ENCODE data around the gene FOXQ1. TPM values are rescaled to one million over a fixed set of nuclear protein-coding genes. Genes with fewer than 3 reads are reported as not detected.

The FOXQ1 gene
- total RNA-seq, 4 donors from 2014 or later = 1.6 TPM; not detected in 3

DNA sequence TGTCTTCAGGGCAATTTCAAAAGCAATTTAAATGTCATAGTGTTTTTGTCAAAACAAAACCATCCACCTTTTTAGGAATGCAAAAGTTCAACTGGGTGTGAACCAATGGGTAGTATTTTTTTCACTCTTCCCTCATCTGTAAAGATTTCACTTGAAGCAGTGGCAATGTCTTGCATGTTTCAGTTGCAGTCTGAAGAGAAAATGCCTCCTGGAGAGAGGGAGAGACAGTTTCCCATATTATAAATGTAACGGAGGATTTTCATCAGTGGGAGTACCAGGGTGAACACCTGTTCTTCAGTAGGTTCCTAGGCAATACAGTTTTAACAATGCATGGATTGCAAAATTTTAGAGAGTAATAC lies 3.3 kb downstream of the FOXQ1 start:
- Histone ChIP-seq H3K4me1 (peaks cover 0 to 45% (median 35%) of the 10 kb centered on the region in 4 donors), H3K4me3 (no peak overlapping the region), H3K36me3 (no peaks in the 10 kb centered on the region), H3K9me3 (no peaks in the 10 kb centered on the region), H3K27me3 (peaks cover 66% of the 10 kb centered on the region), H3K27ac (no peak overlapping the region)
- intact Hi-C loops (cut with DNase I; ENCODE audit: low total_unique reads) = no loop called here
- in situ Hi-C loops (cut with MboI; ENCODE audit: low pct_ligation_motif_present in 1 of 4, low pct_unique_long_range_greater_than_20kb in 1 of 4, low sequenced_read_pairs in 3 of 4) = no loop called here
- TF ChIP-seq EP300 (IDR thresholded peaks at IDR 0.05; ENCODE audit: low read depth) (no peak), POLR2A (IDR thresholded peaks at IDR 0.05) (no peak), CTCF (IDR thresholded peaks at IDR 0.05) (no peak), POLR2AphosphoS5 (IDR thresholded peaks at IDR 0.05) (no peak)
- 79 to 89% methylated on average over 1 of the region's 1 CpG for WGBS, 2 donors (ENCODE audit: low coverage in 1 of 2)
- DNase-seq = no peak

DNA sequence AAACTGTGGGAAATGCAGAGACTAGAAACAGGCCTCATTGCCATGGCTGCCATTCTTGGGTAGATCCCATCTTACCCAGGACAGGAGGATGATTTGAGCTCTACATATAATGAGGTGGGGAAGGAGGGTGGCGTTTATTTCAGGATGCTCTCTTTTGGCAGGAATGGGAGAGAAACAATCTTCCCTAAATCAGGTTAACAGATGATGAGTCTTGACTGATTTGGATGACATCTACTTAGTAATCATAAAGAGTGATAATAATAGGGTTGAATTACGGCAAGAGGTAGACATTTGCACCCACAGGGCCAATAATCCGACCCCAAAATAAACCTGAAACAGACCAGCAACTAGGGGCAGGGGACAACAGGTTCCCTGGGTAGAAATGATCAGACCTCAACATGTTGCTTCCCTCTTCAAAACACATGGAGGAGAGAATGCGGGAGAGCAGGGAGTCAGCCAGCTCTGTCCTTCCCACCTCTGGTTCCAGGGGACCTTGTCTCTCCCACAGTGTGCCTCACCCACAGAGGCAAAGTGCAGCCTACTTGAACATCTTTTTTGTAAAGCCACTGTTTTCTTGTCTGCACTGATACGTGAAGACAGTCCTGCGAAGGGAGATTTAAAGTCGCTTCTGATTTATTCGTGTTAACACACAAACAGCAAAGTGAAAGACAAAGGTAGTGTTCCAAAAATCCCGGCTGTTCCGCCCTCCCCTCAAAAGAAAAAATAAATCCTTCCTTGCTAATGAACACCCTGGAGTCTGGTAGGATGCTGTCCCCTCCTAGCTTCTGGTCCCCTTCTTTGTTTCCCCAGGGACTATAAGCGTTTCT lies 3.9 kb downstream of the FOXQ1 start:
- intact Hi-C loops (cut with DNase I; ENCODE audit: low total_unique reads) (no loop called here), in situ Hi-C loops (cut with MboI; ENCODE audit: low pct_ligation_motif_present in 1 of 4, low pct_unique_long_range_greater_than_20kb in 1 of 4, low sequenced_read_pairs in 3 of 4) (no loop called here)
- no peak for DNase-seq
- Histone ChIP-seq H3K9me3 (no peaks in the 10 kb centered on the region), H3K4me3 (peak overlapping the region in 3 of 4 donors; percentile 31 to 52 (median 33)), H3K27me3 (peaks cover 60% of the 10 kb centered on the region), H3K36me3 (no peaks in the 10 kb centered on the region), H3K4me1 (peaks cover 0 to 41% (median 33%) of the 10 kb centered on the region in 4 donors), H3K27ac (peak overlapping the region in 2 of 4 donors; percentile 4 to 38)
- TF ChIP-seq POLR2A (IDR thresholded peaks at IDR 0.05) = no peak
- TF ChIP-seq POLR2AphosphoS5 (IDR thresholded peaks at IDR 0.05) = no peak
- TF ChIP-seq CTCF (IDR thresholded peaks at IDR 0.05) = no peak
- TF ChIP-seq EP300 (IDR thresholded peaks at IDR 0.05; ENCODE audit: low read depth) = no peak
- WGBS, 2 donors (ENCODE audit: low coverage in 1 of 2) = 61 to 62% methylated on average over 4 to 11 of the region's 11 CpGs

DNA sequence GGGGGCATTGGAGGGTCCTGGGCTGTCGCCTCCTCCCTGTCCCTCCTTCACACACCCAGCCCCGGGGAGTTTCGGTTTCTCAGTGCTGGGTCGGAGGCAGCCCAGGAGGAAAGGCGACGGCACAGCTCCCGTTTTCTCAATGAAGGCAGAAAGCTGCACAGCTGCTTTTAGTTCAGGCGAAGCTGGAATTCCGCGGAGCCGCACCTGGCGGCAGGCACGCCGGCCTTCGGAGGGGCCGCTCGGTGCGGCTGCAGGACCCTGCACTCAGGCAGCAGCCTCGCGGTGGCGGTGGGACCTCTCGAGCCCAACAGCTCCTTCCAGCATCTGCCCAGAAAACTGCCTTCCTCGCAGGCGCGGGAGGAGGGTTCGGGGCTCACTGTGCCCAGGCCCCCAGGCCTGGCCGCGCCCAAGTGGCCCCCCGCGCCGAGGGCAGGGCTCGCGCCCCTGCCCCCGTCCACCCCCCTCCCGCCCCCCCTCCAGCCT lies 4.6 kb downstream of the FOXQ1 start:
- no peak for DNase-seq
- TF ChIP-seq CTCF (IDR thresholded peaks at IDR 0.05) (no peak), EP300 (IDR thresholded peaks at IDR 0.05; ENCODE audit: low read depth) (no peak), POLR2A (IDR thresholded peaks at IDR 0.05) (no peak), POLR2AphosphoS5 (IDR thresholded peaks at IDR 0.05) (no peak)
- Histone ChIP-seq H3K27ac (peak overlapping the region in 3 of 4 donors; percentile 4 to 38 (median 36)), H3K9me3 (no peaks in the 10 kb centered on the region), H3K4me1 (peaks cover 0 to 33% (median 26%) of the 10 kb centered on the region in 4 donors), H3K36me3 (no peaks in the 10 kb centered on the region), H3K4me3 (peak overlapping the region; percentile 14 to 52 (median 32)), H3K27me3 (peaks cover 52% of the 10 kb centered on the region)
- in situ Hi-C loops (cut with MboI; ENCODE audit: low pct_ligation_motif_present in 1 of 4, low pct_unique_long_range_greater_than_20kb in 1 of 4, low sequenced_read_pairs in 3 of 4) = no loop called here
- WGBS, 2 donors (ENCODE audit: low coverage in 1 of 2) = 0 to 4% methylated on average over 1 to 14 of the region's 35 CpGs
- intact Hi-C loops (cut with DNase I; ENCODE audit: low total_unique reads) = no loop called here

DNA sequence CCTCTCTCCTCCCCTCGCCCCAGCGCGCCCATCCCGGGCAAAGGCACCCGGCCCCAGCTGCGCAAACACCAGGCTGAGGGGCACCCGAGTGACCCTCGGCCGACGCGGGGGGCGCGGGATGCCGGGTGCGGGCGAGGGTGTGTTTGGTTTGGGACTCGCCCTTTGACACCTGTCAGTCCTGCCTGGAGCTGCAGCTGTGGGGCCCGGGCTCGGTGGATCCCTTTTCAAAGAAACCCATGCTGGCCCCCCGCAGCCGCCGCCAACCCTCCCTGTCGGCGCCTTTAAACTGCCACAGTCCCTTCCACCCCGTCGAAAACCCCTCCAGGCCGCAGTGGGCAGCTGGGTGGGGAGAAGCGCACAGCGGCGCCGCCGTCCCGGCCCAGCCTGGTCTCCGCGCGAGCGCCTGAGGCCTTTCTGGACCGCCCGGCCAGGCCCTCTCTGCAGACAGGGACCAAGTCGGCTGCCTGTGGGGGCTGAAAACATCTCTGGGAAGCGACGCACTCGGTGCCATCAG lies 5.5 kb downstream of the FOXQ1 start:
- H3K9me3 ChIP-seq = no peaks in the 10 kb centered on the region
- H3K27ac ChIP-seq = no peak overlapping the region
- TF ChIP-seq EP300 (IDR thresholded peaks at IDR 0.05; ENCODE audit: low read depth) (no peak), CTCF (IDR thresholded peaks at IDR 0.05) (no peak), POLR2A (IDR thresholded peaks at IDR 0.05) (no peak), POLR2AphosphoS5 (IDR thresholded peaks at IDR 0.05) (no peak)
- DNase-seq = no peak
- H3K4me1 ChIP-seq = peaks cover 0 to 32% (median 18%) of the 10 kb centered on the region in 4 donors
- H3K4me3 ChIP-seq = no peak overlapping the region
- peaks cover 44% of the 10 kb centered on the region for H3K27me3 ChIP-seq
- intact Hi-C loops (cut with DNase I; ENCODE audit: low total_unique reads) = no loop called here
- no peaks in the 10 kb centered on the region for H3K36me3 ChIP-seq
- 58% methylated on average over 16 of the region's 43 CpGs; no CpG with 5 or more reads in 1 of the 2 donors for WGBS, 2 donors (ENCODE audit: low coverage in 1 of 2)
- in situ Hi-C loops (cut with MboI; ENCODE audit: low pct_ligation_motif_present in 1 of 4, low pct_unique_long_range_greater_than_20kb in 1 of 4, low sequenced_read_pairs in 3 of 4) = no loop called here

All from transverse colon (tissue), 4 donors.